Measurements from ENCODE around the gene TBC1D2B.

- no peak for TF ChIP-seq CTCF (IDR thresholded peaks at IDR 0.05)
- no peak for TF ChIP-seq POLR2A (IDR thresholded peaks at IDR 0.05)
Observed at GRCh38 chr15:77980098-77980497, 97.4 kb downstream of the TBC1D2B start.

Measured in testis (tissue), 2 donors.